ENCODE results near the gene ATP13A1. TPM values are rescaled to one million over a fixed set of nuclear protein-coding genes. Genes with fewer than 3 reads are reported as not detected.
"Not testable (repeated sequence)": the region's sequence is repeated elsewhere in the genome, so short reads cannot be mapped to it uniquely, and the experiment has no call there.

ATP13A1 gene
- total and polyA plus RNA-seq, 7 experiments from 2014 or later, result 22.2 to 138 (median 97.7) TPM

DNA sequence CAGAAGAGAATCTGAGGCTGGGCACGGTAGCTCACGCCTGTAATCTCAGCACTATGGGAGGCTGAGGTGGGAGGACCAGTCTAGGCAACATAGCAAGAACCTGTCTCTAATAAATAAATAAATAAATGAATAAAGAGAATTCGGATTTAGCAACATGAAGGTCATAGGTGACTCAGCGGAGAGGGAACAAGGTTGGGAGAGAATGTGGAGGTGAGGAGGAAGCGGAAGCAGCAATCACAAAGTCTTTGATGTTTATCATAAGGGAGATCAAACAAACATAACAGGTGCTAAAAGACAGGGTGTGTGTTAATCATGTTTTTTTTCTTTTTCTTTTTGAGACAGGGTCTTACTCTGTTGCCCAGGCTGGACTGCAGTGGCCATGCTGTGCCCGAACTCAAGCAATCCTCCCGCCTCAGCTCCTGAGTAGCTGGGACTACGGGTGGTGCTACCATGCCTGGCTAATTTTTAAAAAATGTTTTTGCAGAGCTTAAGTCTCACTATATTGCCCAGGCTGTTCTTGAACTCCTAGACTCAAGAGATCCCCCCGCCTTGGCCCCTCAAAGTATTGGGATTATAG is 61.3 kb downstream of the ATP13A1 start:
- DNase-seq, result peak in 7 of 9 donors; percentile 56 to 74 (median 67)
- no peak for ATAC-seq
- H3K27me3 Mint-ChIP-seq, result no peaks in the 10 kb centered on the region
- Histone ChIP-seq H3K27ac (ENCODE audit: low read depth, low read length) (peak overlapping the region; percentile 66), H3K9me3 (ENCODE audit: control insufficient read depth in 2 of 3, low read length in 3 of 3) (no peaks in the 10 kb centered on the region), H3K27me3 (ENCODE audit: control insufficient read depth in 2 of 2, insufficient read depth in 2 of 2, low read length in 2 of 2) (no peaks in the 10 kb centered on the region), H3K4me1 (ENCODE audit: control insufficient read depth in 2 of 2, insufficient read depth in 2 of 2, low read length in 2 of 2) (peaks cover 76 to 80% of the 10 kb centered on the region in 2 donors), H3K36me3 (ENCODE audit: control insufficient read depth in 2 of 3, insufficient read depth in 3 of 3, low read length in 3 of 3) (no peaks in the 10 kb centered on the region), H3K4me3 (ENCODE audit: low read length) (peak overlapping the region; percentile 29)
- intact Hi-C loops (cut with micrococcal nuclease), result loop anchor here (1.0 to 10.0 kb wide), 4 partner anchors 11 to 197 kb away; partner anchors contain the start of genes PBX4 (in 2 of the 2), GATAD2A (in 1 of the 2) and GMIP (in 1 of the 2)
- peak overlapping the region; percentile 69 to 95 (median 90) for H3K27ac Mint-ChIP-seq
- H3K4me1 Mint-ChIP-seq, result peaks cover 37 to 75% (median 65%) of the 10 kb centered on the region in 7 donors
- peaks cover 0 to 6% (median 0%) of the 10 kb centered on the region in 11 donors for H3K9me3 Mint-ChIP-seq
- ChIA-PET CTCF (interaction anchor here (0.7 to 1.2 kb wide), 5 partner anchors 23 to 70 kb away, joined by 3 to 5 read pairs (median 3); partner anchors contain the start of gene GMIP), POLR2A (interaction anchor here (0.5 to 6.9 kb wide), 18 partner anchors 8 to 415 kb away, joined by 3 to 49 read pairs (median 4); partner anchors contain the start of genes GMIP, LPAR2, PBX4 and ZNF101)
- peak overlapping the region; percentile 43 to 74 (median 64) for H3K4me3 Mint-ChIP-seq
- H3K36me3 Mint-ChIP-seq, result peaks cover 0 to 37% (median 0%) of the 10 kb centered on the region in 5 donors

DNA sequence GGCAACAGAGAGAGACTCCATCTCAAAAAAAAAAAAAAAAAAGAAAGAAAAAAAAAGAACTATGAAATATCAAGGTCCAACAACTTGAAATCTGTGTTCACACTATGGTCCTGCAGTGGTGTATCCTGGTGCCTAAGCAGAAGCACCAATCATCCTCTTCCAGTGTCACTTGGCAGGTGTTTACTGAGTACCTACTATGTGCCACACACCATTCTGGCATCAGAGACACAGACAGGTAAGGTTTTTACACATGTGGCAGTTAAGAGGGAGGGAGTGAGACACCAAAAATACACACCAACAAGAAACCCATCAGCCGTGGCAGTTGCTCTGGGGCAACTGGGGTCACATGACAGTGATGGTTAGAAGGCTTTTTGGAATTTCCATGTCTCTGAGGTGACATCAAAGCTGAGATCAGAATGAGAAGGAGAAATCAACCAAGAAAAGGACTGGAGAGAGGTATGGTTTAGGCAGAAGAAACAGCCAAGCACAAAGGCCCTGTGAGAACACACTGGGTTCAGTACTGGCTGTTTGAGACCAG is 62.6 kb downstream of the ATP13A1 start:
- peaks cover 33 to 77% (median 63%) of the 10 kb centered on the region in 7 donors for H3K4me1 Mint-ChIP-seq
- intact Hi-C loops (cut with micrococcal nuclease), result loop anchor here in 1 of 2 donors (10.0 kb wide), 1 partner anchor 196 kb away; the partner anchor contains the start of gene GATAD2A

DNA sequence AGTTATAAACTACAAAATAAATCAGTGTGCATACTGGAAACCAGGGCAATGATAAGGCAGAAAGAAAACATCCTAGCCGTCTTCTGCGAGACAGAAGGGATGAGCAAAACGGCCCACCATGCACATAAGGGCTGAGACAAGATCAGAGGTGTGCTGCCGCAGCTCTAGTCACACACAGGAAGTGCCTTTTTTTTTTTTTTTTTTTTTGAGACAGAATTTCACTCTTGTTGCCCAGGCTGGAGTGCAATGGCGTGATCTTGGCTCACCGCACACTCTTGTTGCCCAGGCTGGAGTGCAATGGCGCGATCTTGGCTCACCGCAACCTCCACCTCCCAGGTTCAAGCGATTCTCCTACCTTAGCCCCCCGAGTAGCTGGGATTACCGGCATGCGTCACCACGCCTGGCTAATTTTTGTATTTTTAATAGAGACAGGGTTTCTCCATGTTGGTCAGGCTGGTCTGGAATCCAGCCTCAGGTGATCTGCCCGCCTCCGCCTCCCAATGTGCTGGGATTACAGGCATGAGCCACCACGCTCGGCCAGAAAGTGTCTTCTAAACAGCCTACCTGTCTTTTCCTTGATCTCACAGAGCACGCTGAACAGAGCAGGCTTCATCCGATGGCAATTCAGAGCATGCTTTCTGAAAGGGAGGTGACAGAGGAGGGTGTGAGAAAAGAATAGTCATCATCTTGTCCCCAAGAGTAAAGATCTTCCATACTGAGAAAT is 64.6 kb downstream of the ATP13A1 start:
- ATAC-seq (peak; percentile 74), DNase-seq (peak in 8 of 9 donors; percentile 46 to 81 (median 76))
- not testable (repeated sequence) for H3K9me3 ChIP-seq (ENCODE audit: control insufficient read depth in 2 of 3, low read length in 3 of 3); H3K27me3 ChIP-seq (ENCODE audit: control insufficient read depth in 2 of 2, insufficient read depth in 2 of 2, low read length in 2 of 2); H3K36me3 ChIP-seq (ENCODE audit: control insufficient read depth in 2 of 3, insufficient read depth in 3 of 3, low read length in 3 of 3); H3K27me3 Mint-ChIP-seq; H3K9me3 Mint-ChIP-seq
- H3K4me1 Mint-ChIP-seq, result peaks cover 35 to 80% (median 72%) of the 10 kb centered on the region in 7 donors
- POLR2A ChIA-PET, result interaction anchor here (0.6 to 4.3 kb wide), 15 partner anchors 7 to 70 kb away, joined by 3 to 44 read pairs (median 7); partner anchors contain the start of genes GMIP, LPAR2, PBX4 and ZNF101
- H3K36me3 Mint-ChIP-seq, result peaks cover 0 to 41% (median 7%) of the 10 kb centered on the region in 5 donors
- peak overlapping the region; percentile 96 for H3K27ac ChIP-seq (ENCODE audit: low read depth, low read length)
- peak overlapping the region; percentile 61 to 85 (median 78) for H3K4me3 Mint-ChIP-seq
- peak overlapping the region; percentile 52 for H3K4me3 ChIP-seq (ENCODE audit: low read length)
- H3K27ac Mint-ChIP-seq, result peak overlapping the region; percentile 90 to 99 (median 97)
- intact Hi-C loops (cut with micrococcal nuclease), result loop anchor here (1.0 to 5.0 kb wide), 13 partner anchors 7 to 178 kb away; partner anchors contain the start of genes ATP13A1 (in 2 of the 2), PBX4 (in 2 of the 2), CILP2 (in 1 of the 2) and GMIP (in 1 of the 2)
- H3K4me1 ChIP-seq (ENCODE audit: control insufficient read depth in 2 of 2, insufficient read depth in 2 of 2, low read length in 2 of 2), result peaks cover 61 to 64% of the 10 kb centered on the region in 2 donors
- CTCF ChIA-PET, result interaction anchor here (0.7 kb wide), 1 partner anchor 1298 kb away, joined by 3 read pairs; no protein-coding TSS in a partner anchor

More for the DNA sequence above, 62.6 kb downstream of the ATP13A1 start:
- Histone ChIP-seq H3K27me3 (ENCODE audit: control insufficient read depth in 2 of 2, insufficient read depth in 2 of 2, low read length in 2 of 2) (no peaks in the 10 kb centered on the region), H3K4me1 (ENCODE audit: control insufficient read depth in 2 of 2, insufficient read depth in 2 of 2, low read length in 2 of 2) (peaks cover 66 to 69% of the 10 kb centered on the region in 2 donors), H3K4me3 (ENCODE audit: low read length) (no peak overlapping the region), H3K27ac (ENCODE audit: low read depth, low read length) (no peak overlapping the region), H3K9me3 (ENCODE audit: control insufficient read depth in 2 of 3, low read length in 3 of 3) (no peaks in the 10 kb centered on the region), H3K36me3 (ENCODE audit: control insufficient read depth in 2 of 3, insufficient read depth in 3 of 3, low read length in 3 of 3) (no peaks in the 10 kb centered on the region)
- Mint-ChIP-seq H3K27me3 (no peaks in the 10 kb centered on the region), H3K36me3 (peaks cover 0 to 34% (median 0%) of the 10 kb centered on the region in 5 donors), H3K27ac (peak overlapping the region; percentile 78 to 98 (median 90)), H3K9me3 (peaks cover 0 to 6% (median 0%) of the 10 kb centered on the region in 11 donors), H3K4me3 (peak overlapping the region in 9 of 10 donors; percentile 18 to 74 (median 57))
- CTCF ChIA-PET, result interaction anchor here (0.5 to 0.9 kb wide), 2 partner anchors 26 to 100 kb away, joined by 3 read pairs; no protein-coding TSS in a partner anchor
- ATAC-seq (no peak), DNase-seq (peak in 1 of 9 donors; percentile 17)
- POLR2A ChIA-PET, result interaction anchor here (0.6 to 6.9 kb wide), 13 partner anchors 9 to 1284 kb away, joined by 3 to 49 read pairs (median 5); partner anchors contain the start of genes LPAR2, PBX4 and ZNF101

DNA sequence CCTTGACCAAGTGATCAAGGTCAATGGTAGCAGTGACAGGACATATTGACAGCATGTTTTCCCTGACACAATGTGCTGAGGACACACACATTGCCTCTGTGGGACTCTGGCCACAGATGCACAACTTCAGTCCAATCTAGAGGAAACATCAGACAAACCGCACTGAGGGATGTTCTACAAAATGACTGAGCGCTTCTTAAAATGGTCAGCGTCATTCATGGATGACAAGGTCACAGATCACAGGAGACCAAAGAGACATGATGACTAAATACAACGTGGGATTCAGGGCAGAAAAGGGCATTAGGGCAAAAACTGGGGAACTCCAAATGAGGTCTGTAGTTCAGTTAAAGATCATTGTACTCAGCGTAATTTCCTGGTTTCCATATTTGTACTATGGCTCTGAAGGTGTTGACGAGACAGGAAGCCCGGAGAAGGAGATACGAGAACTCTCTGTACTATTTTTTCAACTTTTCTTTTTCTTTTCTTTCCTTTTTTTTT is 65.6 kb downstream of the ATP13A1 start:
- H3K36me3 ChIP-seq (ENCODE audit: control insufficient read depth in 2 of 3, insufficient read depth in 3 of 3, low read length in 3 of 3), result peaks cover 0 to 9% (median 0%) of the 10 kb centered on the region in 3 experiments
- H3K27me3 ChIP-seq (ENCODE audit: control insufficient read depth in 2 of 2, insufficient read depth in 2 of 2, low read length in 2 of 2), result no peaks in the 10 kb centered on the region
- DNase-seq (peak in 8 of 9 donors; percentile 54 to 90 (median 84)), ATAC-seq (peak; percentile 87)
- peak overlapping the region; percentile 96 for H3K27ac ChIP-seq (ENCODE audit: low read depth, low read length)
- H3K4me3 Mint-ChIP-seq, result peak overlapping the region; percentile 61 to 85 (median 74)
- H3K4me1 ChIP-seq (ENCODE audit: control insufficient read depth in 2 of 2, insufficient read depth in 2 of 2, low read length in 2 of 2), result peaks cover 53 to 54% of the 10 kb centered on the region in 2 donors
- no peaks in the 10 kb centered on the region for H3K9me3 ChIP-seq (ENCODE audit: control insufficient read depth in 2 of 3, low read length in 3 of 3)
- H3K4me3 ChIP-seq (ENCODE audit: low read length), result peak overlapping the region; percentile 52
- POLR2A ChIA-PET, result interaction anchor here (1.0 to 4.3 kb wide), 20 partner anchors 8 to 71 kb away, joined by 3 to 44 read pairs (median 6); partner anchors contain the start of genes GMIP, LPAR2, PBX4 and ZNF101
- CTCF ChIA-PET, result no interaction called here
- H3K9me3 Mint-ChIP-seq, result peaks cover 0 to 6% (median 0%) of the 10 kb centered on the region in 11 donors
- peaks cover 0 to 40% (median 10%) of the 10 kb centered on the region in 5 donors for H3K36me3 Mint-ChIP-seq
- H3K4me1 Mint-ChIP-seq, result peaks cover 29 to 75% (median 66%) of the 10 kb centered on the region in 7 donors
- peak overlapping the region; percentile 90 to 99 (median 97) for H3K27ac Mint-ChIP-seq
- intact Hi-C loops (cut with micrococcal nuclease), result loop anchor here (1.0 to 5.0 kb wide), 13 partner anchors 8 to 179 kb away; partner anchors contain the start of genes ATP13A1 (in 2 of the 2), PBX4 (in 2 of the 2), CILP2 (in 1 of the 2) and GMIP (in 1 of the 2)
- no peaks in the 10 kb centered on the region for H3K27me3 Mint-ChIP-seq

Other genes with a start within 250 kb of the ATP13A1 start
- 10 to 100 TPM in 1 of 5 experiments, 1 to 10 TPM in 4; 3.3 to 11.3 (median 5.2) TPM for gene TSSK6, start 148.1 kb downstream of the ATP13A1 start, total RNA-seq
- gene TSSK6, start 148.1 kb downstream of the ATP13A1 start, polyA plus RNA-seq, result 1 to 10 TPM; 1.4 to 4.2 TPM
- gene NDUFA13, start 147.5 kb downstream of the ATP13A1 start, total RNA-seq, result 100 to 1,000 TPM; 172 to 362 (median 176) TPM
- 100 to 1,000 TPM; 363 to 380 TPM for gene NDUFA13, start 147.5 kb downstream of the ATP13A1 start, polyA plus RNA-seq
- 10 to 100 TPM in 3 of 5 experiments, 1 to 10 TPM in 2; 3.3 to 18.2 (median 12.7) TPM for gene YJEFN3, start 134.8 kb downstream of the ATP13A1 start, total RNA-seq
- under 1 TPM in 1 of 2 donors, not detected in 1; 0.68 TPM for gene YJEFN3, start 134.8 kb downstream of the ATP13A1 start, polyA plus RNA-seq
- under 1 TPM in 4 of 5 experiments, not detected in 1; 0.32 to 0.53 (median 0.49) TPM for gene CILP2, start 125.4 kb downstream of the ATP13A1 start, total RNA-seq
- under 1 TPM; 0.27 to 0.69 TPM for gene CILP2, start 125.4 kb downstream of the ATP13A1 start, polyA plus RNA-seq
- 10 to 100 TPM; 22.6 to 42.7 (median 42.0) TPM for gene PBX4, start 45.0 kb downstream of the ATP13A1 start, total RNA-seq
- 1 to 10 TPM; 3.8 to 9.2 TPM for gene PBX4, start 45.0 kb downstream of the ATP13A1 start, polyA plus RNA-seq
- gene LPAR2, start 35.5 kb downstream of the ATP13A1 start, total RNA-seq, result 10 to 100 TPM; 64.4 to 91.7 (median 75.0) TPM
- 10 to 100 TPM; 16.5 to 43.2 TPM for gene LPAR2, start 35.5 kb downstream of the ATP13A1 start, polyA plus RNA-seq
- gene GMIP, start 20.0 kb downstream of the ATP13A1 start, total RNA-seq, result 100 to 1,000 TPM in 3 of 5 experiments, 10 to 100 TPM in 2; 97.2 to 141 (median 109) TPM
- gene GMIP, start 20.0 kb downstream of the ATP13A1 start, polyA plus RNA-seq, result 10 to 100 TPM; 32.9 to 68.6 TPM
- gene ZNF101, start 5.2 kb upstream of the ATP13A1 start, total RNA-seq, result 100 to 1,000 TPM in 2 of 5 experiments, 10 to 100 TPM in 3; 67.8 to 202 (median 74.9) TPM
- 100 to 1,000 TPM; 113 to 143 TPM for gene ZNF101, start 5.2 kb upstream of the ATP13A1 start, polyA plus RNA-seq
- 10 to 100 TPM in 4 of 5 experiments, 1 to 10 TPM in 1; 7.0 to 35.0 (median 30.3) TPM for gene ZNF14, start 69.4 kb upstream of the ATP13A1 start, total RNA-seq
- 10 to 100 TPM; 15.6 to 17.6 TPM for gene ZNF14, start 69.4 kb upstream of the ATP13A1 start, polyA plus RNA-seq
- 10 to 100 TPM; 20.4 to 93.9 (median 55.7) TPM for gene ZNF506, start 158.1 kb upstream of the ATP13A1 start, total RNA-seq
- gene ZNF506, start 158.1 kb upstream of the ATP13A1 start, polyA plus RNA-seq, result 10 to 100 TPM; 23.5 to 35.9 TPM
- 10 to 100 TPM in 4 of 5 experiments, 1 to 10 TPM in 1; 9.5 to 33.8 (median 14.8) TPM for gene ZNF253, start 202.2 kb upstream of the ATP13A1 start, total RNA-seq
- 10 to 100 TPM in 1 of 2 donors, 1 to 10 TPM in 1; 9.8 to 16.0 TPM for gene ZNF253, start 202.2 kb upstream of the ATP13A1 start, polyA plus RNA-seq
- 10 to 100 TPM in 2 of 5 experiments, 1 to 10 TPM in 3; 3.4 to 11.6 (median 7.2) TPM for gene ZNF93, start 237.3 kb upstream of the ATP13A1 start, total RNA-seq
- gene ZNF93, start 237.3 kb upstream of the ATP13A1 start, polyA plus RNA-seq, result 1 to 10 TPM; 8.7 to 9.6 TPM

Data from naive thymus-derived CD4-positive, alpha-beta T cell (primary cell).